ENCODE measurements around the gene GRM2. TPM values are rescaled to one million over a fixed set of nuclear protein-coding genes. Genes with fewer than 3 reads are reported as not detected.

Gene GRM2
- total RNA-seq, 4 donors from 2014 or later = 0.16 to 0.27 TPM; not detected in 2

- no peaks in the 10 kb centered on the region for H3K27me3 ChIP-seq
- H3K27ac ChIP-seq = no peak overlapping the region
- TF ChIP-seq EP300 (IDR thresholded peaks at IDR 0.05; ENCODE audit: low read depth) (no peak), POLR2AphosphoS5 (IDR thresholded peaks at IDR 0.05) (no peak), POLR2A (IDR thresholded peaks at IDR 0.05) (no peak), CTCF (IDR thresholded peaks at IDR 0.05) (no peak)
- peaks cover 13 to 35% (median 21%) of the 10 kb centered on the region in 4 donors for H3K4me1 ChIP-seq
- 74% methylated on average over 7 of the region's 7 CpGs; no CpG with 5 or more reads in 1 of the 2 donors for WGBS, 2 donors (ENCODE audit: low coverage in 1 of 2)
- H3K9me3 ChIP-seq = no peaks in the 10 kb centered on the region
- no peak for DNase-seq
- H3K4me3 ChIP-seq = no peak overlapping the region
- peaks cover 0 to 24% (median 0%) of the 10 kb centered on the region in 4 donors for H3K36me3 ChIP-seq
- in situ Hi-C loops (cut with MboI; ENCODE audit: low pct_ligation_motif_present in 1 of 4, low pct_unique_long_range_greater_than_20kb in 1 of 4, low sequenced_read_pairs in 3 of 4) = loop anchor here in 2 of 4 donors (10.0 to 25.0 kb wide), 2 partner anchors 178 to 295 kb away; partner anchors contain the start of genes DCAF1 (in 2 of the 2), MANF (in 1 of the 2) and RBM15B (in 1 of the 2)
- intact Hi-C loops (cut with DNase I; ENCODE audit: low total_unique reads) = loop anchor here (10.0 kb wide), 1 partner anchor 288 kb away; the partner anchor contains the start of gene RBM15B
Observed at GRCh38 chr3:51682526-51682925, 24.3 kb upstream of the GRM2 start.

GRCh38 chr3:51683566-51683965 lies 23.3 kb upstream of the GRM2 start:
- in situ Hi-C loops (cut with MboI; ENCODE audit: low pct_ligation_motif_present in 1 of 4, low pct_unique_long_range_greater_than_20kb in 1 of 4, low sequenced_read_pairs in 3 of 4) = loop anchor here in 2 of 4 donors (10.0 to 25.0 kb wide), 2 partner anchors 179 to 296 kb away; partner anchors contain the start of genes DCAF1 (in 2 of the 2), MANF (in 1 of the 2) and RBM15B (in 1 of the 2)
- Histone ChIP-seq H3K27me3 (no peaks in the 10 kb centered on the region), H3K9me3 (no peaks in the 10 kb centered on the region), H3K36me3 (peaks cover 0 to 24% (median 0%) of the 10 kb centered on the region in 4 donors), H3K4me3 (no peak overlapping the region), H3K4me1 (peaks cover 13 to 35% (median 21%) of the 10 kb centered on the region in 4 donors), H3K27ac (no peak overlapping the region)
- DNase-seq = no peak
- TF ChIP-seq POLR2A (IDR thresholded peaks at IDR 0.05) (no peak), EP300 (IDR thresholded peaks at IDR 0.05; ENCODE audit: low read depth) (no peak), CTCF (IDR thresholded peaks at IDR 0.05) (no peak), POLR2AphosphoS5 (IDR thresholded peaks at IDR 0.05) (no peak)
- intact Hi-C loops (cut with DNase I; ENCODE audit: low total_unique reads) = loop anchor here (10.0 kb wide), 1 partner anchor 289 kb away; the partner anchor contains the start of gene RBM15B
- WGBS, 2 donors (ENCODE audit: low coverage in 1 of 2) = 79% methylated on average over 2 of the region's 2 CpGs; no CpG with 5 or more reads in 1 of the 2 donors

GRCh38 chr3:51684971-51685751 lies 21.7 kb upstream of the GRM2 start:
- Histone ChIP-seq H3K4me1 (peaks cover 13 to 33% (median 20%) of the 10 kb centered on the region in 4 donors), H3K27me3 (no peaks in the 10 kb centered on the region), H3K36me3 (peaks cover 0 to 24% (median 0%) of the 10 kb centered on the region in 4 donors), H3K4me3 (no peak overlapping the region), H3K9me3 (no peaks in the 10 kb centered on the region), H3K27ac (no peak overlapping the region)
- in situ Hi-C loops (cut with MboI; ENCODE audit: low pct_ligation_motif_present in 1 of 4, low pct_unique_long_range_greater_than_20kb in 1 of 4, low sequenced_read_pairs in 3 of 4) = loop anchor here in 2 of 4 donors (10.0 to 25.0 kb wide), 2 partner anchors 180 to 298 kb away; partner anchors contain the start of genes DCAF1 (in 2 of the 2), MANF (in 1 of the 2) and RBM15B (in 1 of the 2)
- 54 to 72% methylated on average over 4 to 7 of the region's 7 CpGs for WGBS, 2 donors (ENCODE audit: low coverage in 1 of 2)
- intact Hi-C loops (cut with DNase I; ENCODE audit: low total_unique reads) = loop anchor here (10.0 kb wide), 1 partner anchor 290 kb away; the partner anchor contains the start of gene RBM15B
- no peak for DNase-seq
- TF ChIP-seq POLR2A (IDR thresholded peaks at IDR 0.05) = no peak
- TF ChIP-seq EP300 (IDR thresholded peaks at IDR 0.05; ENCODE audit: low read depth) = no peak
- TF ChIP-seq CTCF (IDR thresholded peaks at IDR 0.05) = no peak
- TF ChIP-seq POLR2AphosphoS5 (IDR thresholded peaks at IDR 0.05) = no peak

- intact Hi-C loops (cut with DNase I; ENCODE audit: low total_unique reads) (loop anchor here (10.0 kb wide), 1 partner anchor 291 kb away; the partner anchor contains the start of gene RBM15B), in situ Hi-C loops (cut with MboI; ENCODE audit: low pct_ligation_motif_present in 1 of 4, low pct_unique_long_range_greater_than_20kb in 1 of 4, low sequenced_read_pairs in 3 of 4) (loop anchor here in 2 of 4 donors (10.0 to 25.0 kb wide), 2 partner anchors 181 to 299 kb away; partner anchors contain the start of genes DCAF1 (in 2 of the 2), MANF (in 1 of the 2) and RBM15B (in 1 of the 2))
- Histone ChIP-seq H3K4me3 (no peak overlapping the region), H3K27ac (peak overlapping the region in 2 of 4 donors; percentile 10 to 43), H3K9me3 (no peaks in the 10 kb centered on the region), H3K4me1 (peaks cover 9 to 24% (median 11%) of the 10 kb centered on the region in 4 donors), H3K27me3 (no peaks in the 10 kb centered on the region), H3K36me3 (peaks cover 0 to 24% (median 0%) of the 10 kb centered on the region in 4 donors)
- no peak for DNase-seq
- TF ChIP-seq POLR2A (IDR thresholded peaks at IDR 0.05) = no peak
- no peak for TF ChIP-seq POLR2AphosphoS5 (IDR thresholded peaks at IDR 0.05)
- no peak for TF ChIP-seq EP300 (IDR thresholded peaks at IDR 0.05; ENCODE audit: low read depth)
- TF ChIP-seq CTCF (IDR thresholded peaks at IDR 0.05) = no peak
- WGBS, 2 donors (ENCODE audit: low coverage in 1 of 2) = 72% methylated on average over 4 of the region's 4 CpGs; no CpG with 5 or more reads in 1 of the 2 donors
Observed at GRCh38 chr3:51686056-51686455, 20.8 kb upstream of the GRM2 start.

Measured in transverse colon (tissue), 4 donors.